SKM-1 (cell line): ENCODE data around the gene HSD3B1.
"Not testable (repeated sequence)": the region's sequence is repeated elsewhere in the genome, so short reads cannot be mapped to it uniquely, and the experiment has no call there.

Experiments
- DNase-seq: peaks from one replicate; lab custom pipeline; 2025; ENCODE audit not compliant: unreplicated experiment; lab: John Stamatoyannopoulos, UW

HSD3B1 gene

GRCh38 chr1:119552656-119553055 is 45.6 kb downstream of the HSD3B1 start:
- not testable (repeated sequence) for DNase-seq

DNA sequence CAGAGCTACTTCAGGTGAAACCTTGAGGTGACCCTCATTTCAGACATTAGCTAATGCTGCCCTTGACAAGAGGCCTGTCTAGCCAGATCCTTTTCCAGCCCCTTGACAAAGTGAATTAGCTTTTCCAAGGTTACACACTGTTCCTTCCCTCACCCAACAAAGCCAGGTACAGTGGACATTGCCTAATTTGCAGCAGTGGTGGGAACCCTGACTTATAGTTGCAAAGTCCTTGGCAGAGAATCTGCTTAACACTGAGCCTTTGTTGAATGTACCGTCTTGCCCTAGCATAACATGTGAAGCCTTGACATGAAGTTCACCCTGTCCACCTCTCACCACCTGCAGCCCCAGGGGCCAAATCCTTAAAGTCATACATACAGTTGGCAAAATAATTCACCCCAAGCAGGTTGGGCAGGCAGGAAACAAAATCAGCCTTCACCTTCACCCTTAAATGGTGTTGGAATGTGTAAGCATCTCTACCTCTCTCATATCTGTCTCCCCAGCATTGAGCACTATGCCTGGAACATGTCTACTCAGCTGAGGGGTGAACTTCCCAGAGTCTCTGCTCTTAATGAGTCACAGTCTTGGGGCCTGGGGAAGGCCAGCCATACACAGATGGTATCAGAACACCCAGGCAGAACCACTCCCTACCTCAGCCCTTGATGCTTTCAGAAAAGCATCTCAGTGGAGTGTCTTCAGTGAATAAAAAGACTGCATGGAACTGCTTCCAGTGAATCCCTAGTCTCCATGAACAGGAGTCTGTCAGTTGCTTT is 46.5 kb downstream of the HSD3B1 start:
- DNase-seq = not testable (repeated sequence)

DNA sequence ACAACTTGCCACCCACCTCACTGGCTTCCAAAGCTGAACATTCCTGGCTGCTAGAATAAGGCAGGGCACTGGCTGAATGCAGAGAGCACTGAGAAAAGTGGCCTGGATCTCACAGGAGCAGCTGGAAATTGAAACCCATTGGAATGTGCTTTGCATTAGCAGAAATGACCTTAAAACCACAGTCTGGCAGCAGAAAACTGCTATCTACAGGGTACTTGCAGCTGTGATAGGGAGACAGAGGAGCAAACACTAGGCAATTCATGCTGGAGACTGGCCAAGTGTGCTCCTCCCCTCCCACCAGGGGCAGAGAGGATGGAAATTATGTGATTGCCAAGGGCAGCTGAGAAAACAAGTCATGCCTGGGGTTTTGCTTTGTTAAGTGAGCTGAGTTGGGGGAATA is 47.2 kb downstream of the HSD3B1 start:
- DNase-seq = no peak

GRCh38 chr1:119556423-119556822 is 49.4 kb downstream of the HSD3B1 start:
- no peak for DNase-seq

DNA sequence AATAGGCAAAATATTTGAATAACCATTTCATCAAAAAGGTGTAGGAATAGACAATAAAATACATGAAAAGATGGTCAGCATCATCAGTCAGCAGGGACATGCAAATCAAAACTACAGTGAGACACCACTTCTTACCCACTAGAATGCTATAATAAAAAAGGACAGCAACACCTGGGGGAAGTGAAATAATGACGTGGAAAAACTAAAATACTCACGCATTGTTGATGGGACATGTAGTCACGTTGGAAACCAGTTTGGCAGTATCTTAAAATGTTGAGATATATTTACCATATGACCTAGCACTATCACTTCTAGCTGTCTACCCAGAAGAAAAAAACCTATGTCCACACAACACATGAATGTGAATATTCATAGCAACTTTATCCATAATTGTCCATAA is 53.4 kb downstream of the HSD3B1 start:
- DNase-seq = not testable (repeated sequence)

DNA sequence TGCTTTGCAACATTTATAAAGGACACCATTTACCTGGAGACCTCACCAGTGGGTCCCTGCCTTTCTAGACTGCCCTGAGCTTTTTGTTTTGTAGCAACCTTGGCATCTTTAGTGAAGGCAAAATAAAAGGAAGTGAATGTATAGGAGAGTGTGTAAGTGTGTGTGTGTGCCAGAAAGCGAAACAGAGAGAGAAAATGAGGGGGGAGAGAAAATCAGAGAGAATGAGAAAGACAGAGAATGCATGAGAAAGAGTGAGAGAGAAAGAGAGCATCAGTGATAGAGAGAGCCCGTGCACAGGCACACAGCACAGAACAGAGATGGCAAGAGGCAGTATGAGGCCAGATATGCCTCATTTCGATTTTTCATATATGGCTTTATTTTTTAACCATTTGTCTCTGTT is 57.5 kb downstream of the HSD3B1 start:
- no peak for DNase-seq
